Measurements from ENCODE around the gene EDEM2.
"Not testable (repeated sequence)": the region's sequence is repeated elsewhere in the genome, so short reads cannot be mapped to it uniquely, and the experiment has no call there.

The EDEM2 gene

DNA sequence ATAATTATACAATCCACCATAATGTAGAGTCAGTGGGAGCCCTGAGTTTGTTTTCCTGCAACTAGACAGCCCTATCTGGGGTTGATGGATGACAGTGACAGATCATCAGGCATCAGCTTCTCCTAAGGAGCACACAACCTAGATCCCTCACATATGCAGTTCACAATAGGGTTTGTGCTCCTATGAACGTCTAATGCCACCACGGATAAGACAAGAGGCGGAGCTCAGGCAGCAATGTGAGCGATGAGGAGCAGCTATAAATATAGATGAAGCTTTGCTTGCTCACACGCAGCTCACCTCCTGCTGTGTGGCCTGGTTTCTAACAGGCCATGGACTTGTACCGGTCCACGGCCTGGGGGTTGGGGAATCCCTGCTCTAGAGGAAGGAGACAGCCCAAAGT, 25.9 kb downstream of the EDEM2 start:
- no peak overlapping the region for H3K4me3 ChIP-seq (replicated peaks; ENCODE audit: low read depth, low read length)
- TF ChIP-seq, protein P1, sequence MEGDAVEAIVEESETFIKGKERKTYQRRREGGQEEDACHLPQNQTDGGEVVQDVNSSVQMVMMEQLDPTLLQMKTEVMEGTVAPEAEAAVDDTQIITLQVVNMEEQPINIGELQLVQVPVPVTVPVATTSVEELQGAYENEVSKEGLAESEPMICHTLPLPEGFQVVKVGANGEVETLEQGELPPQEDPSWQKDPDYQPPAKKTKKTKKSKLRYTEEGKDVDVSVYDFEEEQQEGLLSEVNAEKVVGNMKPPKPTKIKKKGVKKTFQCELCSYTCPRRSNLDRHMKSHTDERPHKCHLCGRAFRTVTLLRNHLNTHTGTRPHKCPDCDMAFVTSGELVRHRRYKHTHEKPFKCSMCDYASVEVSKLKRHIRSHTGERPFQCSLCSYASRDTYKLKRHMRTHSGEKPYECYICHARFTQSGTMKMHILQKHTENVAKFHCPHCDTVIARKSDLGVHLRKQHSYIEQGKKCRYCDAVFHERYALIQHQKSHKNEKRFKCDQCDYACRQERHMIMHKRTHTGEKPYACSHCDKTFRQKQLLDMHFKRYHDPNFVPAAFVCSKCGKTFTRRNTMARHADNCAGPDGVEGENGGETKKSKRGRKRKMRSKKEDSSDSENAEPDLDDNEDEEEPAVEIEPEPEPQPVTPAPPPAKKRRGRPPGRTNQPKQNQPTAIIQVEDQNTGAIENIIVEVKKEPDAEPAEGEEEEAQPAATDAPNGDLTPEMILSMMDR (IDR thresholded peaks at IDR 0.05; ENCODE audit: low read depth, low read length, missing control alignments), result no peak
- no peak for DNase-seq (ENCODE audit: extremely low read depth, low read depth)

DNA sequence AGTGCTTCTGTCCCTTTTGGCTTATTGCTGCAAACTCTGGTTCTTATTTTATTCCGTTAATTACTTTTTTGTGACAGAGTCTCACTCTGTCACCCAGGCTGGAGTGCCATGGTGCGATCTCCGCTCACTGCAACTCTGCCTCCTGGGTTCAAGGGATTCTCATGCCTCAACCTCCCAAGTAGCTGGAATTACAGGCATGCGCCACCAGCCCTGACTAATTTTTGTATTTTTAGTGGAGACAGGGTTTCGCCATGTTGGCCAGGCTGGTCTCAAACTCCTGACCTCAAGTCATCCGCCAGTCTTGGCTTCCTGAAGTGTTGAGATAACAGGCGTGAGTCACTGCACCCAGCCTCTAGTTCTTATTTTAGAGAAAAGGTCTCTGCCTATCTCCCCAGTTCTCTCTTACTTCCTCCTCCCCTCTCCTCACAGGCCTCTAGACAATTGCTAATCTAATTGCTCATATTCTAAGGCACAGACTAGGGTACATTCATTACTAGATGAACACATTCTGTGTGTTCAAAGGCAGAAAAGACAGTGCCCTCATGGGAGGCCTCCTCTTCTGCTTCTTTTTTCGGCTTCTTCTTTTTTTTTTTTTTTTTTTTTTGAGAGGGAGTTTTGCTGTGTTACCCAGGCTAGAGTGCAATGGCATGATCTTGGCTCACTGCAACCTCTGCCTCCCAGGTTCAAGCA, 27.0 kb downstream of the EDEM2 start:
- H3K4me3 ChIP-seq (replicated peaks; ENCODE audit: low read depth, low read length), result no peak overlapping the region
- TF ChIP-seq, protein P1 (IDR thresholded peaks at IDR 0.05; ENCODE audit: low read depth, low read length, missing control alignments), result no peak
- no peak for DNase-seq (ENCODE audit: extremely low read depth, low read depth)

DNA sequence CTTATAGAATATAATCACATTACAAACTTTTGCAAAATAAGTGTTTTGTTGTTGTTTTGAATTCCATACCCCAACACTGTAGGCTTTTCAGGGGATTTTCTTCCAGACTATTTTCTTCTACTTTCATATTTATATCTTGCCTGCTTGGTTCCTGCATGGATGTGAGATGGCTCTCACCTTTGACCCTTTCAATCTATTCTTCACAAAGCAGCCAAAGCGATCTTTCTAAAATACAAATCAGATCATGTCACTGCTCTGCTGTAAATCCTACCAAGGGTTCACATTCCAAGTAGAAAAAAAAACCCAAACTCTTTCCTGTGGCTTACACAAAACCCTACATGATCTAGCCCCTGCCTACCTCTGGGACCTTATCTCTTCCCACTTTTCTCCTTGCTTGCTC, 29.5 kb downstream of the EDEM2 start:
- no peak for DNase-seq (ENCODE audit: extremely low read depth, low read depth)
- H3K4me3 ChIP-seq (replicated peaks; ENCODE audit: low read depth, low read length), result no peak overlapping the region
- TF ChIP-seq, protein P1 (IDR thresholded peaks at IDR 0.05; ENCODE audit: low read depth, low read length, missing control alignments), result no peak

DNA sequence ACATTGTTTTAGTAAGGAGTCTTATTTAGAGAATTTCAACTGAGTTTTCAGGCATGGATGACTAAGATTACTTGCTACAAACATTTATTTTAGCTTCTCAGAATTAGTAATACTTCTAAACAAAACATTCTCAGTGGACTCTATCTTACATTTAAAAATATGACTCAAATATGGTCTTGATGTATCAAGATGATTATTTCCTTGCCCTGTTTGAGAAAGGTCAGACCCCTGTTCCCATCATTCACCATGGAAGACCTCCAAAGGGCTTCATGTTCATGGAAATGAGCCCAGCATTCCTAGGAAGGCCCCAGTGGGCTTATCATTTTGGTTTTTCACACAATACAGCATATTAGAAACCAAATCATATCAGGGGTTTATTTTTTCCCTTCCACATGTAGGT, 29.9 kb downstream of the EDEM2 start:
- TF ChIP-seq, protein P1 (IDR thresholded peaks at IDR 0.05; ENCODE audit: low read depth, low read length, missing control alignments), result no peak
- no peak overlapping the region for H3K4me3 ChIP-seq (replicated peaks; ENCODE audit: low read depth, low read length)
- no peak for DNase-seq (ENCODE audit: extremely low read depth, low read depth)

DNA sequence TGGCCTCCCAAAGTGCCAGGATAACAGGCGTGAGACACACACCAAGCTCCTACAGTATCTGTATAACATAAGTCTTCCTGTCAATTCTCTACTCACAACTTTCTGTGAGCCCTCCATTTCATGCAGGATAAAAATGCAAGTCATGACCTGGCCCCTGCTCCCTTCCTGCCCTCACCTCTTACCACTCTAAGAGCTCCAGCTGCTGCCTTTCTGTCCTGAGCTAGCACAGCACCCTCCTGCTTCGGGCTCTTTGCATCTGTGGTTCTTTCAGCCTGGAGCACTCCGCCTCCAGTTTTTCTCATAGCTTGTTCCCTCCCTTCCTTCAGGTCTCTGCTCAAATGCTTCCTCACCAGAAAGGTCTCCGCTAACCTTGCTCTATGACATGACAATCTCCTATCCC, 30.9 kb downstream of the EDEM2 start:
- DNase-seq (ENCODE audit: extremely low read depth, low read depth), result no peak
- TF ChIP-seq, protein P1 (IDR thresholded peaks at IDR 0.05; ENCODE audit: low read depth, low read length, missing control alignments), result no peak
- H3K4me3 ChIP-seq (replicated peaks; ENCODE audit: low read depth, low read length), result no peak overlapping the region

DNA sequence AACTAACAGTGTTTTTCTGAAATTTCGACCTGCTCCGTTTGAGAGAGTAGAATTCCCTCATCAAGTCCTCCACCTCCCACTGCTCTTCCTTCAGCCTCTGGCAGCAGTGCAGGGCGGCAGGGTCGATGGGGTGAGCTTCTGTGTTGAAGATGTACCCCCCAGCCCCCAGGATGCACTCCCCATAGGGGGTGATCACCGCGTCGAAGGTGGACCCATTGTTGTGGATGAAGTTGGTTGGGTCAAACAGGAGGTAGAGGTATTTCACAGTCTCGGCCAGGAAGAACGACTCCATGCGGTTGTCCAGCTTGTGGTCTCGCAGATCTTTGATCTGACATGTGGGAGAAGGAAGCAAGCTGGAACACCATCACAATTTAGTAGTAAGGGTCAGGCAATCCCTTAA, 31.5 kb downstream of the EDEM2 start:
- no peak overlapping the region for H3K4me3 ChIP-seq (replicated peaks; ENCODE audit: low read depth, low read length)
- DNase-seq (ENCODE audit: extremely low read depth, low read depth), result no peak
- TF ChIP-seq, protein P1 (IDR thresholded peaks at IDR 0.05; ENCODE audit: low read depth, low read length, missing control alignments), result no peak

DNA sequence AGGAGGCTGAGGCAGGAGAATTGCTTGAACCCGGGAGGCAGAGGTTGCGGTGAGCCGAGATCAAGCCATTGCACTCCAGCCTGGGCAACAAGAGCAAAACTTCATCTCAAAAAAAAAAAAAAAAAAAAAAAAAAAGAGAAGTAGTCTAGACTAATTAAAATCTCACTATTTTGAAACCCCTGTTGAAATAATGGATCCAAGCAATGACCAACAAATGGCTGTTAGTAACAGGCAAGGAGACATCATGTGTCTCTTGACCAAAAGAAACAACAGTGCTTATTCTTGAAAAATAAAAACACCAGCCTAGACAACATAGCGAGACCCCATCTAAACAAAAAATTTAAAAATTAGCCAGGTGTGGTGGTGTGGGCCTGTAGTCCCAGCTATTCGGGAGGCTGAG, 34.9 kb downstream of the EDEM2 start:
- not testable (repeated sequence) for DNase-seq (ENCODE audit: extremely low read depth, low read depth); H3K4me3 ChIP-seq (replicated peaks; ENCODE audit: low read depth, low read length)
